22Rv1 (cell line): ENCODE measurements around the gene BCAS4.

Experiments
- CTCF ChIP-seq: fragments of 450-650 bp; IDR thresholded peaks from 2 replicates; pipeline ENCODE4 v1.5.1; 2017; ENCODE audit warnings: mild to moderate bottlenecking
- ZFX ChIP-seq: fragments of 450-650 bp; IDR thresholded peaks from 2 replicates; pipeline ENCODE4 v1.6.1; 2017; ENCODE audit warnings: antibody characterized with exemption, borderline replicate concordance

GRCh38 chr20:50794846-50795634, at the start of gene BCAS4:
- TF ChIP-seq CTCF (peak; percentile 98), ZFX (no peak)
